ENCODE data around the gene BFSP1. TPM values are rescaled to one million over a fixed set of nuclear protein-coding genes. Genes with fewer than 3 reads are reported as not detected.
A peak's percentile ranks its signal among the peaks of the same experiment; 100 is the strongest.

The BFSP1 gene
- total RNA-seq, 2 donors from 2014 or later: 0.23 to 1.2 TPM

GRCh38 chr20:17470521-17470920 lies 60.7 kb downstream of the BFSP1 start:
- Mint-ChIP-seq H3K9me3 (no peaks in the 10 kb centered on the region), H3K4me3 (no peak overlapping the region), H3K27ac (no peak overlapping the region), H3K36me3 (ENCODE audit: insufficient read depth in 2 of 2) (no peaks in the 10 kb centered on the region), H3K27me3 (ENCODE audit: low read depth) (no peaks in the 10 kb centered on the region), H3K4me1 (ENCODE audit: low read depth) (no peaks in the 10 kb centered on the region)
- ATAC-seq (replicated peaks in 1 of 2) (no peak), DNase-seq (no peak)

GRCh38 chr20:17469246-17470030 lies 61.7 kb downstream of the BFSP1 start:
- no peaks in the 10 kb centered on the region for H3K27me3 Mint-ChIP-seq (ENCODE audit: low read depth)

GRCh38 chr20:17468073-17468840 lies 62.9 kb downstream of the BFSP1 start:
- Mint-ChIP-seq H3K9me3 (no peaks in the 10 kb centered on the region), H3K27me3 (ENCODE audit: low read depth) (no peaks in the 10 kb centered on the region), H3K4me3 (no peak overlapping the region), H3K36me3 (ENCODE audit: insufficient read depth in 2 of 2) (no peaks in the 10 kb centered on the region), H3K27ac (no peak overlapping the region), H3K4me1 (ENCODE audit: low read depth) (no peaks in the 10 kb centered on the region)
- ATAC-seq (replicated peaks in 1 of 2) (no peak), DNase-seq (no peak)

More at GRCh38 chr20:17469246-17470030, 61.7 kb downstream of the BFSP1 start:
- no peaks in the 10 kb centered on the region for H3K9me3 Mint-ChIP-seq
- ATAC-seq (replicated peaks in 1 of 2) (no peak), DNase-seq (no peak)
- no peaks in the 10 kb centered on the region for H3K36me3 Mint-ChIP-seq (ENCODE audit: insufficient read depth in 2 of 2)
- H3K27ac Mint-ChIP-seq: no peak overlapping the region
- no peaks in the 10 kb centered on the region for H3K4me1 Mint-ChIP-seq (ENCODE audit: low read depth)
- H3K4me3 Mint-ChIP-seq: no peak overlapping the region

GRCh38 chr20:17467120-17467655 lies 64.0 kb downstream of the BFSP1 start:
- no peak for ATAC-seq (replicated peaks in 1 of 2)
- no peaks in the 10 kb centered on the region for H3K27me3 Mint-ChIP-seq (ENCODE audit: low read depth)

GRCh38 chr20:17466641-17467040 lies 64.5 kb downstream of the BFSP1 start:
- no peaks in the 10 kb centered on the region for H3K27me3 Mint-ChIP-seq (ENCODE audit: low read depth)
- ATAC-seq (replicated peaks in 1 of 2): no peak

More at GRCh38 chr20:17467120-17467655, 64.0 kb downstream of the BFSP1 start:
- Mint-ChIP-seq H3K4me1 (ENCODE audit: low read depth) (no peaks in the 10 kb centered on the region), H3K36me3 (ENCODE audit: insufficient read depth in 2 of 2) (no peaks in the 10 kb centered on the region), H3K27ac (no peak overlapping the region), H3K4me3 (no peak overlapping the region), H3K9me3 (no peaks in the 10 kb centered on the region)
- no peak for DNase-seq

GRCh38 chr20:17465236-17465635 lies 65.9 kb downstream of the BFSP1 start:
- Mint-ChIP-seq H3K4me1 (ENCODE audit: low read depth) (peaks cover 2% of the 10 kb centered on the region), H3K27me3 (ENCODE audit: low read depth) (no peaks in the 10 kb centered on the region), H3K4me3 (no peak overlapping the region), H3K27ac (no peak overlapping the region), H3K36me3 (ENCODE audit: insufficient read depth in 2 of 2) (no peaks in the 10 kb centered on the region), H3K9me3 (peaks cover 0 to 2% of the 10 kb centered on the region in 2 donors)
- no peak for DNase-seq
- ATAC-seq (replicated peaks in 1 of 2): no peak

More at GRCh38 chr20:17466641-17467040, 64.5 kb downstream of the BFSP1 start:
- Mint-ChIP-seq H3K9me3 (no peaks in the 10 kb centered on the region), H3K4me3 (no peak overlapping the region), H3K27ac (no peak overlapping the region), H3K36me3 (ENCODE audit: insufficient read depth in 2 of 2) (no peaks in the 10 kb centered on the region), H3K4me1 (ENCODE audit: low read depth) (no peaks in the 10 kb centered on the region)
- no peak for DNase-seq

- Mint-ChIP-seq H3K27ac (no peak overlapping the region), H3K9me3 (peaks cover 0 to 2% of the 10 kb centered on the region in 2 donors), H3K36me3 (ENCODE audit: insufficient read depth in 2 of 2) (peaks cover 0 to 2% of the 10 kb centered on the region in 2 donors), H3K4me1 (ENCODE audit: low read depth) (peaks cover 5% of the 10 kb centered on the region), H3K4me3 (no peak overlapping the region), H3K27me3 (ENCODE audit: low read depth) (no peaks in the 10 kb centered on the region)
- DNase-seq (no peak), ATAC-seq (replicated peaks in 1 of 2) (no peak)
Observed at GRCh38 chr20:17463711-17464110, 67.5 kb downstream of the BFSP1 start.

GRCh38 chr20:17461941-17462340 lies 69.2 kb downstream of the BFSP1 start:
- H3K4me1 Mint-ChIP-seq (ENCODE audit: low read depth): peaks cover 5% of the 10 kb centered on the region
- DNase-seq (no peak), ATAC-seq (replicated peaks in 1 of 2) (no peak)
- no peaks in the 10 kb centered on the region for H3K27me3 Mint-ChIP-seq (ENCODE audit: low read depth)
- peaks cover 0 to 2% of the 10 kb centered on the region in 2 donors for H3K36me3 Mint-ChIP-seq (ENCODE audit: insufficient read depth in 2 of 2)
- H3K9me3 Mint-ChIP-seq: peaks cover 0 to 2% of the 10 kb centered on the region in 2 donors
- no peak overlapping the region for H3K4me3 Mint-ChIP-seq
- H3K27ac Mint-ChIP-seq: no peak overlapping the region

GRCh38 chr20:17460119-17460518 lies 71.1 kb downstream of the BFSP1 start:
- ATAC-seq (replicated peaks in 1 of 2) (no peak), DNase-seq (no peak)
- no peak overlapping the region for H3K4me3 Mint-ChIP-seq
- peaks cover 0 to 2% of the 10 kb centered on the region in 2 donors for H3K36me3 Mint-ChIP-seq (ENCODE audit: insufficient read depth in 2 of 2)
- H3K27me3 Mint-ChIP-seq (ENCODE audit: low read depth): peaks cover 2% of the 10 kb centered on the region
- H3K9me3 Mint-ChIP-seq: peaks cover 0 to 2% of the 10 kb centered on the region in 2 donors
- peak overlapping the region; percentile 50 for H3K27ac Mint-ChIP-seq
- peaks cover 5% of the 10 kb centered on the region for H3K4me1 Mint-ChIP-seq (ENCODE audit: low read depth)

- DNase-seq (no peak), ATAC-seq (replicated peaks in 1 of 2) (no peak)
- Mint-ChIP-seq H3K27ac (no peak overlapping the region), H3K36me3 (ENCODE audit: insufficient read depth in 2 of 2) (peaks cover 0 to 2% of the 10 kb centered on the region in 2 donors), H3K27me3 (ENCODE audit: low read depth) (peaks cover 16% of the 10 kb centered on the region), H3K4me3 (no peak overlapping the region), H3K4me1 (ENCODE audit: low read depth) (peaks cover 5% of the 10 kb centered on the region), H3K9me3 (peaks cover 0 to 2% of the 10 kb centered on the region in 2 donors)
Observed at GRCh38 chr20:17457588-17458190, 73.5 kb downstream of the BFSP1 start.

- Mint-ChIP-seq H3K27ac (no peak overlapping the region), H3K36me3 (ENCODE audit: insufficient read depth in 2 of 2) (peaks cover 0 to 2% of the 10 kb centered on the region in 2 donors), H3K4me3 (no peak overlapping the region), H3K27me3 (ENCODE audit: low read depth) (peaks cover 16% of the 10 kb centered on the region), H3K4me1 (ENCODE audit: low read depth) (peaks cover 5% of the 10 kb centered on the region), H3K9me3 (peaks cover 0 to 2% of the 10 kb centered on the region in 2 donors)
- no peak for DNase-seq
- no peak for ATAC-seq (replicated peaks in 1 of 2)
Observed at GRCh38 chr20:17457079-17457478, 74.1 kb downstream of the BFSP1 start.

- Mint-ChIP-seq H3K4me1 (ENCODE audit: low read depth) (peaks cover 5% of the 10 kb centered on the region), H3K27me3 (ENCODE audit: low read depth) (peaks cover 19% of the 10 kb centered on the region), H3K27ac (no peak overlapping the region), H3K36me3 (ENCODE audit: insufficient read depth in 2 of 2) (peaks cover 0 to 2% of the 10 kb centered on the region in 2 donors), H3K4me3 (no peak overlapping the region), H3K9me3 (peaks cover 0 to 2% of the 10 kb centered on the region in 2 donors)
- ATAC-seq (replicated peaks in 1 of 2) (no peak), DNase-seq (no peak)
Observed at GRCh38 chr20:17456279-17456678, 74.9 kb downstream of the BFSP1 start.

- no peak for DNase-seq
Observed at GRCh38 chr20:17453592-17453991, 77.6 kb downstream of the BFSP1 start.

More at GRCh38 chr20:17453592-17453991, 77.6 kb downstream of the BFSP1 start:
- Mint-ChIP-seq H3K27me3 (ENCODE audit: low read depth) (peaks cover 24% of the 10 kb centered on the region), H3K36me3 (ENCODE audit: insufficient read depth in 2 of 2) (no peaks in the 10 kb centered on the region), H3K4me3 (no peak overlapping the region), H3K4me1 (ENCODE audit: low read depth) (no peaks in the 10 kb centered on the region), H3K9me3 (no peaks in the 10 kb centered on the region), H3K27ac (no peak overlapping the region)
- no peak for ATAC-seq (replicated peaks in 1 of 2)
